ENCODE measurements around the gene ZMYND11.

ZMYND11 gene

DNA sequence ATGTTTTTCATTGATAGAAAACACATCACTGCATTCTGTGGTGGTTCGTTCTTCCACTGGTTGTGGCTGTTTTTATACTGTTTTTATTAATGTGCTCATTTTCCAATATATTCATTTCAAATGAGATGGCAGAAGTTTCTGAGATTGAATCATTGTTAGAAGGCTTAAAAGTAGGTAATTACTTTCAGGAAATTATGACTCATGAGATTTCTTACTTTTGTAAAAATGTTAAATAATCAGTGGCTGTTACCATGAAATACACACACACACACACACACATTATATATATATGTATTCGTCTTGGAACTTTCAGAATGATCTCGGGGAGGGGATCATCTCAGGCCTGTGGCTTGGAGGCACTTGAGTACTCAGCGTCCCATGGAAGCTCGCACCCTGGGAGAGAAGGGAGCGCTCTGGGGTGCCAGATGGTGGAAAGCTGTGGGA lies 66.1 kb downstream of the ZMYND11 start:
- no peak for DNase-seq

DNA sequence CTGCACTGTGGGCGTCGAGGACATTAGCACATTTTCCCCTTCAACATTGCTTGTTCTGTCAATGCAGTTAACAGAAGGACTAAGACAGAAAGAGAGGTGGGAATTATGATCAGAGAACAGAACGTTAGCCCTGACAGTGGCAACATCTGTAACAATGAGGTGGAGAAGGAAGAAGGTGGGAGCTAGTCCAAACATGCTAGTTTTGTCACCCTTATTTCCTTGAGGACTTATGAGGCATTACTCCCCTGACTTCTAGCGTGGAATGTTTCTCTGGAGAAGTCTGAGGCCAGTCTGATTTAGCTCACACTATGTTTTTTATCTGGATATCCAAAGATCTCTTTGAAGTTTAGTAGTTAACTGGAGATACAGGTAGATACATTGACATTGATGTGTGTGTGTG lies 73.4 kb downstream of the ZMYND11 start:
- DNase-seq = no peak

DNA sequence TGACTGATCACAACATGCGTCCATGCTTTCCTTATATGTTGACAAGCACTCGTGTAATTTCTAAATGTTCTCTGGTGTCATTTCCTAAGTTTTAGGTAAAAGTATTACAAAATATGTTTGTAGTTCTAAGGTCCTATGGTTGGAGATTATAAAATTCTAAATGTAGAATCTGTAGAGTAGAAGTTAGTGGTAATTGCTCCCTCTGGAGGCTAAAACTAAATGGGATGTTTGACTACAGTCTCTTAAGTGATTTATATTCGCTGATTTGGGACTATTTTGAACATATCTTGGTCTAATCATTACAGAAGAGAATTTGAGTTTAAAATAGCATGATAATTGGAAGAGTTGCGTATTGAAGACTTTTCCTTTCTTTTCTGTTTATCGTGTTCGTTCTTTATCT lies 74.1 kb downstream of the ZMYND11 start:
- DNase-seq = no peak

DNA sequence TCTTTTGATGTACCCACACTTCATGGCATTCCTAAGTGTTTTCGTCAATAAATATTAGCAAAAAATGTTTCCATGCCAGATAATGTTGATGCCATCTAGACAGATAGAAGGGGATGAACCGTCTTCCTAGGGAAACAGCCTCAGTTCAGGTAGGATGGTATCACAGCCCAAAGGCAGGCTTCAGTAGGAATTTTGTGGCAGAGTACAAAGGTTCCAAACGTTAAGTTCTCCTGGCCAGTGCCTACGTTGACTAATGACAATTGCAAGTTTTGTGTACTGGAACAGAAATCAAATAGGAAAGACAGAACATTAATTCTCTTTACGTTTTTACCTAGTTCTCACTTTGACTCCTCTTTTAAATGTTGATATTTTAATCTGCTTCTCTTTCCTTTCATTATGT lies 75.0 kb downstream of the ZMYND11 start:
- no peak for DNase-seq

DNA sequence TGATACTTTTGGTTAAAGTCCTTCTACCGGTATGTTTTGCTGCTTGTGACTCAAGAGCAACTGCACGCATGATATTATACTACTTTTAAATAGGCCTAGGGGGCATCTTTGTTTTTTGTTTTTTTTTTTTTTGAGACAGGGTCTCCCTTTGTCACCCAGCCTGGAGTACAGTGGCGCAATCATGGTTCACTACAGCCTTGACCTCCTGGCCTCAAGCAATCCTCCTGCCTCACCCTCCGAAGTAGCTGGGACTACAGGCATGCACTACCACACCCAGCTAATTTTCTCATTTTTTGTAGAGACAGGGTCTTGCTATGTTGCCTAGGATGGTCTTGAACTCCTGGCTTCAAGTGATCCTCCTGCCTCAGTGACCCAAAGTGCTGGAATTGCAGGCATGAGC lies 80.2 kb downstream of the ZMYND11 start:
- DNase-seq = no peak

DNA sequence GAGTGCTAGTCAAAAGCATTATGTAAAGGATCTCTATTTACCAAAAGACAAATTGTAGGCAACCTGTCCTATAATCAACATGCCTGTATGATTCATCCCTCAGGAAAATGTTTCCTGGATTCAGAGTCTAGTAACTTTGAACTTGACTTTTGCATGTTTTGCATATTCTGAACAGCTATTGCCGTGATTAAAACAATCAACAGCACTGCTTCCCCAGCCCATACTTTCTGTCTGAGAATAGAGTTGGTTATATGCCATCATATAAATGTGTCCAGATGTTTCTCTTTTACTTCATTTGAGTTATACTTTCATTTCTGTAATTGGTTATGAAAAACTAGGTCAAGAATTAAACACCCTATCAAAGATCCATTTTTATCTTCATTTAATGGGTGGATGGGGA lies 83.5 kb downstream of the ZMYND11 start:
- peak; percentile 19 for DNase-seq

DNA sequence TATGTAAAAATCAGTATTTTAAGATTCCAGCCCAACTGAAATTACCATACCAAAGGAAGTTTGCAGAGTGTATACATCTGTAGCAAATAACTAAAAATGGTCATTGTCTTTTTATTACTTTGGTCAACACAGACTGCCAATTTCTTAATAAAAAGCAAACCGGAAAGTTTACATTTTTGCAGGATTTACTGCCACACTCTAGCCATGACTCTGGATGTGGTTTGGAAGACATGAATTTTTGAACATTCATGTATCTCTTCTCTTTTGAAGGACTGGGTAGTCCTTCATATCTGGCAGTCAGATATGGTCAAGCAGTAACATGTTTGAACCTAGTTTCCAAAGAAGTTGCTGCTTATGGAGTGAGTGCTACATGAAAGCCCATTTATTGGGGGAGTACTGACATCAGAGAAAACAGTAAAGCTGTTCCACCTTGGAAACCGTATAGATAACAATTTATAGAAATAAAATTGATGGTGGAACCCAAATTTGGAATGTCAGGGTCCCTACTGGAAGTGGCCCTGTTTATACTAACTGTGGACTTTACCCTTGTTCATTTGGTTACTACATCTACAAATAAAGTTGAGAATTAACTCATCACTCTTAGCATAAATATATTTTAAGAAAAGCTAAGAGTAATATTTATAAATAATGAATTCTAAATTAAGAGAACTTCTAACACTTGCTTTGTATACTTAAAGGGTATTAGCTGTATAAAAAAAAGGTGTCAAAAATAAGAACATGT lies 84.6 kb downstream of the ZMYND11 start:
- no peak for DNase-seq

DNA sequence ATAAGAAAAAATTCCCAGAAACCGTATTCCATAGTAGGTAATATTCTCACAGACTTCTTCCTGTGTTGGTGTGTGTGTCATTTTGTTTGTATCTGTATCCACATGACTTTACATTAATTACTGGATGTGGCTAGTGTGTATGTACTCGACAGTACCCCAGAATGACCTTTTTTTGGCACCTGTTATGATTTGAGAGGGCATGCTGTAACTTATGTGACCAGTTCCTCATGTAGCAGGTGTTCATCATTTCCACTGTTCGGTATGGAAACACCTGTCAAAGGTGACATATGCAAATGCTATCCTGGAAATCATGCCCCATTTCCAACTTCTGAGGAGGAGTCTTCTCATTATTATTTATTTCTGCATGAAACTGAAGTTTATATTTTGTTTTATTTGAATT lies 89.3 kb downstream of the ZMYND11 start:
- peak; percentile 55 for DNase-seq

DNA sequence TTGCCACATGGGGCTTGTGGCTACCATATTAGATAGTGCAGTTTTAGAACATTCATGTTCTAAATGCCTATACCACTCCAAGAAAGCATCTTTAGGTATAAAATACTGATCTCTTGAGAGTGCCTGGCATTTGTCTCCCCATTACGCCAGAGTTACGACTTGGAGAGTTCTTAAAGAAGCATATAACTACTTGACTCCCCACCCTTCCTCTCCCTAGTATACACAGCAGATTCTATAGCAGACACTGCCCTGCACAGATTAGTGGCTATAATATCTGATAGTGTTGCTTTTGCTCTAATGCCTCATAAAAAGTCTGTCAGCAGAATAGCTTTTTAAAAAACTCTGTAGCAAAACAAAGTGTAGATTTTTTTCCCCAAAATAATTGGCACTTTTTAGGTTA lies 90.8 kb downstream of the ZMYND11 start:
- no peak for DNase-seq

DNA sequence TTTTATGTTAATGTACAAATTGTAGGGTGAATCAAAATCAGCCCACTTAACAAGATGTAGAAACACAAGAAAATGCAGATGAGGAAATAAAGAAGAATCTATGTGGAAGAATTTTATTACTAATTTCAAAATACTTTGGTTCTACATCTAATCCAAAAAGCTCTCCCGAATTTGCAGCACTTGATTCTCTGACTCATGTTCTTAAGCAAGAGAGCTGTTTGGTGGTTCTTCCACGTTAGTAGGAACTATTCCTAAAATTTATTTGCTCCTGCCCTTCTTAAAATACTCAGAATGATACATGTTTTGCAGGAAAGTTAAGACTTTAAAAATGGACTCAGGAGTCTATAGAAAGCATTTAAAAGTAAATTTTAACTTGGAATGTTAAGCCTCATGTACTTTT lies 91.8 kb downstream of the ZMYND11 start:
- DNase-seq = no peak

DNA sequence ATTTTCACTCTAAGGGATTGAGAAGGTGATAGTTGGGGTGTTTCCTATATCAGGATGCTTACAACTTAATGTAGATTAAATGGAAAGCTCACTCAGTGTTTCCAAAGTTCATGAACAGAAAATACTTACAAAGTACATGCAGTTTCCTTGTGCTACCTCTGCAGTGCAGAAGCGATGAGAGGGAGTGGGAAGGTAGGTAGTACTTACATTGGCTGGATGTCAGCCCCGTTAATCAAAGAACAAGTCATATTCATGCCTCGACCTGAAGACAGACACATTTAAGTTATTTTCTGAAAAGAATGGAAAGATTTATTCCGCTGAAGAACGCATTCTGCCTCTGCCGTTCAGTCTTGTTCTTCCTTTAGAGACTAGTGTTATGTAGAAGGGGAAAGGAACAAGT lies 93.1 kb downstream of the ZMYND11 start:
- DNase-seq = no peak

DNA sequence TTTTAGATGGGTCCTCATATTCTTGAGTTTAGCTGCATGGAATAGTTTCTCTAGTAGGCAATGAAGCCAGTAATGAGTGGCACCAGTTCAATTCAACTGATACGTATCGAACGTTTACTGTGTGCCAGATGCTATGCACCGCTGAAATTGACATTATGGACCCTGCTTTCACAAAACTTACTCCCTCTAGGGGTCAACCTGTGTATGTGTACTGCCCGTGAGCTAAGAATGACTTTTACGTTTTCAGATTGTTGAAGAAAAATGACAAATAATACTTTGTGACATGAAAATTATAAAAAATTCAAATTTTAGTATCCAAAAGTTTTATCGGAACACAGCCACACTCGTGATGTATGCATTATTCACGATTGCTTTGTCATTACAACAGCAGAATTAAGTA lies 95.5 kb downstream of the ZMYND11 start:
- DNase-seq = peak; percentile 65

DNA sequence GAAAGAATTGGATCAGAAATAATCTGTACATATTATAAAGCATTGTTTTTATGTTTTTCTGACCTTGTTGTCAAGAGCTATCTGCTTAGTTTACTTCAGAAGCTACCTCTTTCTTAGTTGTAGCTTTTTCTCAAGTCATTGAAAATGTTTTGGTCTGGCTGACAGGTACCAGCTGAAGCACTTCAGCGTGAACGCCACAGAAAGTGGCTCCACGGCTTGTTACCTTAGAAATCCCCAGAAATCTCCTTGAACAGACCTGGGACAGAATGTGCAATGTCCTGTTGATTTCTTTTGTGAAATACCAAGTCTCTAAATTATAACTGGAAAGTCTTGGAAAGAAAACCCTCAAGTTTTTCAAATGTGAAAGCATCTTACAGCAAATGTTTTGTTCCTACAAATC lies 96.8 kb downstream of the ZMYND11 start:
- no peak for DNase-seq

DNA sequence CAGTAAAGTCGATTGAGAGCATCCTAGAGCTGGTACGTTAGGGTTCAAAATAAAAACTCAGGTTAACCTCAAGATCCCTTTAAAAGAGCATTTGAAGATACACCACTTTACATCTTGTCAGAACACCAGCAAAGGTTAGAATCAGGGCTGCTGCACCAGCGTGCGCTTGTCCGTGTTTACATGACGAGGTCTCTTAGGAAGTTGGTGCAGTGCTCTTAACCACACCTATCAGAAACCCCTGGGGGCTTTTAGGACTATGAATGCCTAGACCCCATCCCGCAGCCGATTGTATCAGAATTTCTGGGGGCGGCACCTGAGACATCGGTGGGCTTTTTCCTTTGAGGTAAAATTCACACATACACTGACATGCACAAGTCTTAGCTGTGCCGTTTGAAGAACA lies 97.6 kb downstream of the ZMYND11 start:
- no peak for DNase-seq

DNA sequence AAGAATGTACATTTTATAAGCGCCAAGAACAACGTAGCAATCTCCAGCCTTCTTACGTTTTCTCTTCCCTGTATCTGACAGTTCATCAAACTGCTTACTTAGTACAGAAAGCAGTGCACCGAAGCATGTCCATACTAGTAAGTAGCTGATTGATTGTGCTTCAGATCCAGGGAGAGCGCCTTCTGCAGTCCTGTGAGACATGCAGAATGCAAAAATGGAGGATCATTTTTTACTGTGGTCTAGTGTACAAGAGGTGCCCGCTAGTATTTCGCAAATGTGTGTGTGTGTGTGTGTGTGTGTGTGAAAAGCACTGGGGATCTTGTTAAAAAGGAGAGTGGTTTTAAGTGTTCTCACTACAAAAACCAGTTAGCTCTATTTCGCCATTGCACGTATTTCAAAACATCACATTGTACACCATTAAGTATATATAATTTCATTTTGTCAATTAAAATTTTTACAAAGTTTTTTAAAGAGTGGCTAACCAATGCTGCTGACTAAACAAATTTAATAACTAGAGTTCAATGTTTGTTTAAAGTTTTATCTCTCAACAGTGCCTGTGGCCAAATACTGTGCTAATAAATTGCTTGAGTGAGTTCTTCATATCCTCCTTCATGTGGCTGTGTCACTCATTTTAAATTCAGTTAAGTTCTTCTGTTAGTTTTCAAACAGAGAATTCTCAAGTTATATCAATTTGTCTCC lies 99.6 kb downstream of the ZMYND11 start:
- DNase-seq = no peak

DNA sequence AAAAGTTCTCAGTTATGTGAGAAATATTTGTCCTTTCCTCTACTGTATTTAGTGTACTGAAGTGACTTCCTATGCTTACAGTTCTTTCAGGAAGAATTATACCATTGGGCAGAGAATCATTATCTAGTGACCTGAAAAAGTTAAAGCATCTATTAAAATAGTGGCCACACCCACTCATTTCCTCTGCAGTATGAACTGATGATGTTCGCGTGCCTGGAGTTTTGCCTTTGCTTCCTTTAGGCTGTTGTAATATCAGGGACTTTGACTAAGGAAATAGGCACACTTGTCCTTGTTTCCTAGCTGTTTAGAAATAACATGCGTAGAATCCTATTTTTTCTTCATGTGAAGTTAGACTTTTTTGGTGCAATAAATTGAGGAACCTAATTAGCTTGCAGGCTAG lies 100.7 kb downstream of the ZMYND11 start:
- no peak for DNase-seq

DNA sequence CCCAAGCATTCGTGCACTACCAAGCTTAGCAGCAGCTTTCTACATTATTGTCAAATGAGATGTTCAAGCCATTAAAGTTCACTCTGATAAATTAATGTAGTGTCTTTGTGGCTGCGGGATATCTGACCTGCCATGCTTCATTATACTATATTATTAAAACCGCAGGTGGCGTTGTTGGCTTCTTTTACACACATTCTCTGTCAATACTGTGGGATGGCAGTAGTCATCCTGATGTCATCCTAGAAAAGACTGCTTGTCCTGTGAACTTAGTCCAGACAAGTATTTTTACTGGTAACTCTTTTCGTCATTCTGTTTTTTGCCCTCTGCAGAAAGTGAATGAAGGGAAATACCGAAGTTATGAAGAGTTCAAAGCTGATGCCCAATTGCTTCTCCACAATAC lies 103.9 kb downstream of the ZMYND11 start:
- peak; percentile 55 for DNase-seq

DNA sequence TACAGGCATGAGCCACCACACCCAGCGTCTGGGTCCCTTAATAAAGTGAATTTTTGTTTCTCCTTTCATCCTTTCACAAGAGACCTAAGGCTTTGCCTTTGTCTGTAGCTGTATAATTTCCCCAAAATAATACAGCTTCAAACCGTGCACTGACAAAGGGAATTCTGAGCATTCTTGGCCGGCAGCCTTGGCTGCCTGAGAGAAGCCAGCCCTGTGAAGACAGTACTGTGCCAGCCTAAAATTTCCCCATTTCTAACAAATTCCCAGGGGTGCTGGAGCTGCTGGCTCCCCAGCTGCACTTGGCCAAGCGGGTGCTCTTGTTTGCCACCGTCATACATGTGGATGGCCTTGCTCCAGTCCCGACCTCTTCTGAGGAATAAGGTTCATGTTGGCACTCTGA lies 106.2 kb downstream of the ZMYND11 start:
- DNase-seq = no peak

DNA sequence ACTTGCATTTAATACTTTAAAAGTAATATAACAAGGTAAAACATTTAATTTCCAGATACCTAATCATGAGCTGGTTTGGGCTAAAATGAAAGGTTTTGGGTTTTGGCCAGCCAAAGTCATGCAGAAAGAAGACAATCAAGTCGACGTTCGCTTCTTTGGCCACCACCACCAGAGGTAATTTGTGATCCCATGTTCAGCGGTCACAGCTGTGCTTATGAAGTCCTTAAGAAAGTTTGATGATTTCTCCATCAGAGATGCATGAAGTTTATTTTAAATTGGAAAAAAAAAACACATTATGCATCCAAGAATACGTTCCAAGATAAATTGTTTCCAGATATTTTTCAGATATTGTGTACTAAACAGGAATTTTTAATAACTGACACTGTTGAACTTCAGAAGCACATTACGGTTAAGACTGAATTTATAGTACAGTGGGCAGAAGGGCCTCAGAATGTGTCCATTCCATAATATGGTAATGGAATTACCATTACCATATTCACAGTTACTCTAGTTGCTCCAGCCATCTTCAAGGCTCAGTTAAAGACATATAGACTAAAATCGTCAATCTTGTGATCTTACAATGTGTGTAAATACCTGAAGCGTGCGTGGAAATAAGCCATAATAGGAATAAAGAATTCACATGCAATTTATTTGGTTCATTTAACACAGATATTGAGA lies 106.8 kb downstream of the ZMYND11 start:
- DNase-seq = no peak

DNA sequence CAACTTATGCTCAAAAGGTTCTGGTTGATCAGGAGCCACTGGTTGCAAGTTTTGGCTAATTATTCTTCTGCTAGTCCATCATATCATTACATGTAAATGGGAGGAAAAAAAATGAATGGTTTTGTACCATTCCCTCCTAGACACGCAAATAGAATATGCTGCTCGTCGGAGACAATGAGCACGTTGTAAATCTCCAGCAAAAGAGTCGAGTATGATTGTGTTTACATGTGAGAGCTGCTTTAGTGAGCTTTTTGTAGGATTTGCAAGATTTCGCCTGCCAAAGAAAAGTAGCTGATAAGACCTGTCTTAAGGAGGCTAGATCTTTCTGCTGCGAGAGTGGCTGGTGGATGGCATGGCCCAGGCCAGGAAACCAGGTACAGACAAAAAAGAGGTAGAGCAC lies 109.0 kb downstream of the ZMYND11 start:
- no peak for DNase-seq

DNA sequence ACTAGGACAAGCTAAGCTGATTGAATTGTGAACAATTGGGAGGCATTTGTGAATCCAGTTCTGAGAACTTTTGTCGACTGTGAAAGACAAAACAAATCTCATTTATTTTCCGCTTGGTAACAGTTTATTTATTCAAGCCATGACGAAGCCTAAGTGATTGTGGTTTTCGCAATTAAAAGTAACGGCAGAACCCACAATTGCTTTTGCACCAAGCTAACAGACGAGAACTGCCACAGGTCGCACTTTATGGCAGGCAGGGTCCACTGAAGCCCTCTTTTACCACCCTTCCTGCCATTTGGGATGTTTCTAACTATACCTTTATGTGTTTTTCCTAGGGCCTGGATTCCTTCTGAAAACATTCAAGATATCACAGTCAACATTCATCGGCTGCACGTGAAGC lies 111.2 kb downstream of the ZMYND11 start:
- DNase-seq = no peak

DNA sequence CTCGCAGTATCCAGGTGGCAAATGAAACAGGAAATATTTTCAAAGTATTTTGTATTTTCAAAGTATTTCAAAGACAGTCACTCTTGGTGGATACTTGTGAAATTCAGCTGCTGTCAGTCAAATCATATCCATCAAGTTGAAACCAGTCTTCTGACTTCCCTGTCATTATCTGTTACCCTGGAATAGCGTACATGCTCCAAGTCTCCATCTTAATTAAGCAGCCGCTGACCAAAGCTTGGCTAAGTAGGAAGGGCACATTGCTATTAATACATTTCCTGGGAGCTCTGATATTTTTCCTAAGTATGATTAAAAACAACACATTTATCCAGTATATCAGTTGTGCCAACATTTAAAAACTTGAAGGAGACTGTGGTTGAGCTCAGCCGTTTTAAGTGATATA lies 112.2 kb downstream of the ZMYND11 start:
- no peak for DNase-seq

DNA sequence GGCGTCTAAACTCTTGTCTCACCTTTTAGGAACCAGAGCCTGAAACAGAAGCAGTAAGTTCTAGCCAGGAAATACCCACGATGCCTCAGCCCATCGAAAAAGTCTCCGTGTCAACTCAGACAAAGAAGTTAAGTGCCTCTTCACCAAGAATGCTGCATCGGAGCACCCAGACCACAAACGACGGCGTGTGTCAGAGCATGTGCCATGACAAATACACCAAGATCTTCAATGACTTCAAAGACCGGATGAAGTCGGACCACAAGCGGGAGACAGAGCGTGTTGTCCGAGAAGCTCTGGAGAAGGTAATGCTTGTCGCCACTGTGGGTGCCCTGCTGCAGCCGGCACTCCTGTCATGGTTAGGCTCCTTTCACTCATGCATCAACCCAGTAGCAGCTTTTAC lies 113.1 kb downstream of the ZMYND11 start:
- no peak for DNase-seq

DNA sequence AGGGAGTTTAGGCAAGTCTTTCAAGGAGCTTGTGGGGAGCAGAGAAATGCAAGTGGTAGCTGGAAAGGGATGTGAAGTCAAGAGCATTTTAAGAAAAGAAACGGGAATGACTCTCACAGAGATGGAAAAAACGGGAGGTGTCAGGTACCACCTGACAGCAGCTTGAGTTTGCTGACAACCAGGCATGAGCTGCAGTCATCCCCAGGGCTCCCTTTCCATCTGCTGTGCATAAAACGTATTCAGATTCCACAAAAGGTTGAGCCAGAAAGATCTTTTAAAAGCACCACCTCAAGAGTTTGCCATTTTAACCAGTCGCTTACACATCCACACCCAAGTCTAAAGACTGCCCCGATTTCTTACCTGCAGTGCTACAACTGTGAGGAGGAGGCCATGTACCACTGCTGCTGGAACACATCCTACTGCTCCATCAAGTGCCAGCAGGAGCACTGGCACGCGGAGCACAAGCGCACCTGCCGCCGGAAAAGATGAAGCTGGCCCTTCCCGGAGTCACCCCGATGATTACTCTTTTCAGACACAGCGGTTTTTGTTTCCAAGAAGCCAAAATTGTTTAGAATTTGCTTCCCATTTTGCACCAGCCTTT lies 116.8 kb downstream of the ZMYND11 start:
- no peak for DNase-seq

Data from DMS53 (cell line).